H1 (cell line): Measurements from ENCODE around the gene ANXA1. TPM values are rescaled to one million over a fixed set of nuclear protein-coding genes. Genes with fewer than 3 reads are reported as not detected.

Source experiments
- BACH1 ChIP-seq: IDR thresholded peaks from 2 replicates; pipeline ENCODE4 v1.6.1; 2012; ENCODE audit warnings: low read length, improper control_type of control experiment
- CBX5 ChIP-seq: fragments of 300-800, 300-1000 bp; sonication (generic); IDR thresholded peaks from 2 replicates; pipeline ENCODE4 v1.7.1; 2016; ENCODE audit warnings: antibody characterized with exemption, low read length, low read depth
- CBX8 ChIP-seq: fragments of 300-800, 300-1000 bp; sonication (generic); IDR thresholded peaks from 2 replicates; pipeline ENCODE4 v1.7.1; 2016; ENCODE audit warnings: low read depth, low read length, borderline replicate concordance
- GABPA ChIP-seq: IDR thresholded peaks from 2 replicates; pipeline ENCODE4 v1.6.1; 2011; ENCODE audit warnings: mild to moderate bottlenecking, low read length, moderate library complexity, borderline replicate concordance; ENCODE audit not compliant: insufficient read depth
- HDAC6 ChIP-seq: IDR thresholded peaks from one replicate; pipeline ENCODE4 v1.7.1; 2012; ENCODE audit warnings: low read depth, mild to moderate bottlenecking, inconsistent platforms, low read length, moderate library complexity
- JUND ChIP-seq: IDR thresholded peaks from 2 replicates; pipeline ENCODE4 v1.6.1; 2011; ENCODE audit warnings: mild to moderate bottlenecking, improper control_type of control experiment, low read length
- NANOG ChIP-seq: IDR thresholded peaks from 2 replicates; pipeline ENCODE4 v1.6.1; 2011; ENCODE audit warnings: low read length, low read depth, mild to moderate bottlenecking, inconsistent platforms; ENCODE audit not compliant: insufficient read depth, poor library complexity, severe bottlenecking
- SAP30 ChIP-seq: fragments of 300-600 bp; sonication (generic); IDR thresholded peaks from 2 replicates; pipeline ENCODE4 v1.7.1; 2012; ENCODE audit warnings: low read length, moderate library complexity, mild to moderate bottlenecking, inconsistent platforms; ENCODE audit not compliant: insufficient read depth, insufficient replicate concordance
- SP2 ChIP-seq: IDR thresholded peaks from 2 replicates; pipeline ENCODE4 v1.6.1; 2012; ENCODE audit warnings: mild to moderate bottlenecking, low read length, inconsistent platforms
- TEAD4 ChIP-seq: IDR thresholded peaks from 2 replicates; pipeline ENCODE4 v1.6.1; 2012; ENCODE audit warnings: low read depth, low read length, inconsistent platforms, mixed read lengths
- polyA plus RNA-seq, 7 experiments: library from polyadenylated mRNA; depleted of rRNA in 3 of 7; stranded (reverse) in 5 of 7; unstranded in 2 of 7; fragments of >200 nt in 5 of 7; fragments of 200-250 nt in 2 of 7; gene quantifications; 1 replicate in 5 of 7; 2 replicates in 1 of 7; 4 replicates in 1 of 7; pipeline versions ENCODE4 v1.2.1 to v1.2.3, GENCODE V29; 2011 to 2013; ENCODE audit warnings: missing spikeins in 2 of 7, mixed read lengths in 2 of 7
- total RNA-seq: library from RNA; stranded (reverse); fragmentation: NEBNext Ultra II Directional; extraction: Animal tissue kit (Norgen Biotek cat#: 25700); gene quantifications from 2 replicates; pipeline ENCODE4 v1.2.1, GENCODE V29; 2021
- TF ChIP-seq, protein P1 (sequence below): fragments of 300-600 bp; sonication (generic); IDR thresholded peaks from 2 replicates; pipeline ENCODE4 v1.7.1; 2012; ENCODE audit warnings: low read length, moderate library complexity, mild to moderate bottlenecking, inconsistent platforms; ENCODE audit not compliant: insufficient replicate concordance

ANXA1 gene
- total and polyA plus RNA-seq, 2 of the 8 experiments (the other 6 are each of a cell fraction or from before 2014, with no cell fraction given) = 0.71 to 5.7 TPM

DNA sequence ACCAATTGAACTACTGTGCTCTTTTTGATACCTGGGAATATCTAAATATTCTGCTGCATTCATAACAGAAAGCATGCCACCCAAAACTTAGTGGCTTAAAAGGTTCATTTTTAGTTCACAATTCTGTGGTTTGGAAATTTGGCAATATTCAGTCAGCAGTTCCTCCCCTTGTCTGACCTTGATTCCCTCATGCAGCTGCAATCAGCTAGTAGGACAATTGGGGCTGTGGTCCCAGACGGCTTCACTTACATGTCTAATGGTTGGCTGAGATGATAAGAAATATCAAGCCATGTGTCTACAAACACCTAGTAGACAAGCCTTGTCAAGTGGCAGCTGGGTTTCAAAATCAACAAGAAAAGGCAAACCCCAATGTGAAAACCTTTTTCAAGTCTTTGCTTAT, 51.3 kb downstream of the ANXA1 start (continued):
- TF ChIP-seq, protein P1, sequence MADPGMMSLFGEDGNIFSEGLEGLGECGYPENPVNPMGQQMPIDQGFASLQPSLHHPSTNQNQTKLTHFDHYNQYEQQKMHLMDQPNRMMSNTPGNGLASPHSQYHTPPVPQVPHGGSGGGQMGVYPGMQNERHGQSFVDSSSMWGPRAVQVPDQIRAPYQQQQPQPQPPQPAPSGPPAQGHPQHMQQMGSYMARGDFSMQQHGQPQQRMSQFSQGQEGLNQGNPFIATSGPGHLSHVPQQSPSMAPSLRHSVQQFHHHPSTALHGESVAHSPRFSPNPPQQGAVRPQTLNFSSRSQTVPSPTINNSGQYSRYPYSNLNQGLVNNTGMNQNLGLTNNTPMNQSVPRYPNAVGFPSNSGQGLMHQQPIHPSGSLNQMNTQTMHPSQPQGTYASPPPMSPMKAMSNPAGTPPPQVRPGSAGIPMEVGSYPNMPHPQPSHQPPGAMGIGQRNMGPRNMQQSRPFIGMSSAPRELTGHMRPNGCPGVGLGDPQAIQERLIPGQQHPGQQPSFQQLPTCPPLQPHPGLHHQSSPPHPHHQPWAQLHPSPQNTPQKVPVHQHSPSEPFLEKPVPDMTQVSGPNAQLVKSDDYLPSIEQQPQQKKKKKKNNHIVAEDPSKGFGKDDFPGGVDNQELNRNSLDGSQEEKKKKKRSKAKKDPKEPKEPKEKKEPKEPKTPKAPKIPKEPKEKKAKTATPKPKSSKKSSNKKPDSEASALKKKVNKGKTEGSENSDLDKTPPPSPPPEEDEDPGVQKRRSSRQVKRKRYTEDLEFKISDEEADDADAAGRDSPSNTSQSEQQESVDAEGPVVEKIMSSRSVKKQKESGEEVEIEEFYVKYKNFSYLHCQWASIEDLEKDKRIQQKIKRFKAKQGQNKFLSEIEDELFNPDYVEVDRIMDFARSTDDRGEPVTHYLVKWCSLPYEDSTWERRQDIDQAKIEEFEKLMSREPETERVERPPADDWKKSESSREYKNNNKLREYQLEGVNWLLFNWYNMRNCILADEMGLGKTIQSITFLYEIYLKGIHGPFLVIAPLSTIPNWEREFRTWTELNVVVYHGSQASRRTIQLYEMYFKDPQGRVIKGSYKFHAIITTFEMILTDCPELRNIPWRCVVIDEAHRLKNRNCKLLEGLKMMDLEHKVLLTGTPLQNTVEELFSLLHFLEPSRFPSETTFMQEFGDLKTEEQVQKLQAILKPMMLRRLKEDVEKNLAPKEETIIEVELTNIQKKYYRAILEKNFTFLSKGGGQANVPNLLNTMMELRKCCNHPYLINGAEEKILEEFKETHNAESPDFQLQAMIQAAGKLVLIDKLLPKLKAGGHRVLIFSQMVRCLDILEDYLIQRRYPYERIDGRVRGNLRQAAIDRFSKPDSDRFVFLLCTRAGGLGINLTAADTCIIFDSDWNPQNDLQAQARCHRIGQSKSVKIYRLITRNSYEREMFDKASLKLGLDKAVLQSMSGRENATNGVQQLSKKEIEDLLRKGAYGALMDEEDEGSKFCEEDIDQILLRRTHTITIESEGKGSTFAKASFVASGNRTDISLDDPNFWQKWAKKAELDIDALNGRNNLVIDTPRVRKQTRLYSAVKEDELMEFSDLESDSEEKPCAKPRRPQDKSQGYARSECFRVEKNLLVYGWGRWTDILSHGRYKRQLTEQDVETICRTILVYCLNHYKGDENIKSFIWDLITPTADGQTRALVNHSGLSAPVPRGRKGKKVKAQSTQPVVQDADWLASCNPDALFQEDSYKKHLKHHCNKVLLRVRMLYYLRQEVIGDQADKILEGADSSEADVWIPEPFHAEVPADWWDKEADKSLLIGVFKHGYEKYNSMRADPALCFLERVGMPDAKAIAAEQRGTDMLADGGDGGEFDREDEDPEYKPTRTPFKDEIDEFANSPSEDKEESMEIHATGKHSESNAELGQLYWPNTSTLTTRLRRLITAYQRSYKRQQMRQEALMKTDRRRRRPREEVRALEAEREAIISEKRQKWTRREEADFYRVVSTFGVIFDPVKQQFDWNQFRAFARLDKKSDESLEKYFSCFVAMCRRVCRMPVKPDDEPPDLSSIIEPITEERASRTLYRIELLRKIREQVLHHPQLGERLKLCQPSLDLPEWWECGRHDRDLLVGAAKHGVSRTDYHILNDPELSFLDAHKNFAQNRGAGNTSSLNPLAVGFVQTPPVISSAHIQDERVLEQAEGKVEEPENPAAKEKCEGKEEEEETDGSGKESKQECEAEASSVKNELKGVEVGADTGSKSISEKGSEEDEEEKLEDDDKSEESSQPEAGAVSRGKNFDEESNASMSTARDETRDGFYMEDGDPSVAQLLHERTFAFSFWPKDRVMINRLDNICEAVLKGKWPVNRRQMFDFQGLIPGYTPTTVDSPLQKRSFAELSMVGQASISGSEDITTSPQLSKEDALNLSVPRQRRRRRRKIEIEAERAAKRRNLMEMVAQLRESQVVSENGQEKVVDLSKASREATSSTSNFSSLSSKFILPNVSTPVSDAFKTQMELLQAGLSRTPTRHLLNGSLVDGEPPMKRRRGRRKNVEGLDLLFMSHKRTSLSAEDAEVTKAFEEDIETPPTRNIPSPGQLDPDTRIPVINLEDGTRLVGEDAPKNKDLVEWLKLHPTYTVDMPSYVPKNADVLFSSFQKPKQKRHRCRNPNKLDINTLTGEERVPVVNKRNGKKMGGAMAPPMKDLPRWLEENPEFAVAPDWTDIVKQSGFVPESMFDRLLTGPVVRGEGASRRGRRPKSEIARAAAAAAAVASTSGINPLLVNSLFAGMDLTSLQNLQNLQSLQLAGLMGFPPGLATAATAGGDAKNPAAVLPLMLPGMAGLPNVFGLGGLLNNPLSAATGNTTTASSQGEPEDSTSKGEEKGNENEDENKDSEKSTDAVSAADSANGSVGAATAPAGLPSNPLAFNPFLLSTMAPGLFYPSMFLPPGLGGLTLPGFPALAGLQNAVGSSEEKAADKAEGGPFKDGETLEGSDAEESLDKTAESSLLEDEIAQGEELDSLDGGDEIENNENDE = no peak
- TF ChIP-seq CBX5 = no peak
- TF ChIP-seq NANOG = no peak
- TF ChIP-seq GABPA = no peak
- TF ChIP-seq HDAC6 = no peak
- TF ChIP-seq TEAD4 = no peak
- no peak for TF ChIP-seq CBX8
- TF ChIP-seq BACH1 = no peak
- TF ChIP-seq JUND = no peak
- no peak for TF ChIP-seq SAP30
- TF ChIP-seq SP2 = no peak
